NCI-H510A treated with DMSO at 0.1 percent for 48 hours (cell line): ENCODE results near the gene POLR2L.

ENCODE experiments used
- DNase-seq: peaks from one replicate; lab custom pipeline; 2025; lab: John Stamatoyannopoulos, UW

POLR2L gene

DNA sequence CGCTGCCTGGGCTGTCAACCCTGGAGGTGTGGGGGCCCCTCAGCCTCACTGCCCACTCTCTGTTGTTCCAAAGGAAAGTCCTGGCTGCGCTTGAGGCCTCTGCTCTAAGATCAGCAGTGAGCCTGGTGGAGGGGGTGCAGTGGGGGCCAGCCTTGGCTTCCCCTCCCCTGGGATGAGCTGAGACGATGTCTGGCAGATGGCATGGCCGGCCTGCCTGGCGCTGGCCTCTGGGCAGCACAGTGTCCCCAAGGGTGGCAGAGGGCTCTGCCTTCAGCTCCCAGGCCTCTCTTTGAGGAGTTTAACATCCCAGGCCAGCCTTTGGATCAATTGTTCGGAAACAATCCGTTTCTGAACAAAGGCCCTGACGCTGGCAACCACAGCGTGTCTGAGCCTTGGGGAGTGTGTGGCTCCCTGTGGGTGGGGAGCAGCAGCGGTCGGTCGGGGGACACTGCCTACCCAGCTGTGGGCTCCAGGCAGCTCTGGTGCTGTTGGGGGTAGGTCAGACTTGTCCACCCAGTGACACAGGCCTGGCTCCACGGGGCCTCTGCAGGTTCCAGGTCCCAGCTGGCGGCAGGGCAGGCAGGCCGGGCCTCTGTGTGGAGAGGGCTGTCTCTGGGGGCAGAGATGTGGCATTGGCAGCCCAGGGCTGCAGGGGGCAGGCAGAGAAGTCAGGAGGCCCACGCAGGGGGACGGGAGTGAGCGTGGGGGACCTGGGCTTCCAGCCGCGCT lies 12.4 kb upstream of the POLR2L start:
- no peak for DNase-seq

DNA sequence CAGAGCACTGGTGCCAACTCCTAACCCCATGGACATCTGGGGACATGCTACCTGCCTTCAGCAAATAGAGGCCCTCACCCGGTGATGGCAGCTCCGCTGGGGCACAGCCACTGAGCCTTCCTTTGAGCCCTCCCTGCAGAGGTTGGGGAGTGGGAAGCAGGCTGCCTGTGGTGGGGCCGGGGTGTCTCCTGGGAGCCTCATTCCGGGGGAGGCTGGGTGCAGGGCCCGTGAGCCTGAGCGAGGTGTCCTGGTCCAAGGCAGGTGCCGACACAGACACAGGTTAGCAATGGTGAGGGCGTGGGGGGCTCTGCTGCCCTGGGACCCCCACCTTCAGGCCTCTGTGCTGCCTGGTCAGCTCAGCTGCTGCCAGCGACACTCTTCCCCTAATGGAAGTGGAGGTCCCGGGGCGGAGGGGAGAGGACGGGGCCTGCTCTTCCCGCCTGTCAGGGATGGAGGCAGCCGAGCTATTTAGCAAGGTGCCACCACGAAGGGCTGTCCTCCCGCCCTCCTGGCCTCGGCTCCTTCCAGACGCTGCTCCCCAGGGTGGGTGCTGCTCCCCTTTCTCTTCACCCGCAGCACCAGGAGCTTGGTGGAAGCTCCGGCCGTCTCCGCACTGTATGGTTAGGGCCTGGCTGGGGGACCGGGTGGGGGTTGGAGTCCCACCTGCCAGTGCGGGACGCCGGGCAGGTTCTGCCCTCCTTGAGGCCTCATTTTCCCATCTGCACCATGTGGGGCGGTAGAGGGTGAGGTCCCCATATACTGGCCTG lies 11.5 kb upstream of the POLR2L start:
- DNase-seq: no peak

DNA sequence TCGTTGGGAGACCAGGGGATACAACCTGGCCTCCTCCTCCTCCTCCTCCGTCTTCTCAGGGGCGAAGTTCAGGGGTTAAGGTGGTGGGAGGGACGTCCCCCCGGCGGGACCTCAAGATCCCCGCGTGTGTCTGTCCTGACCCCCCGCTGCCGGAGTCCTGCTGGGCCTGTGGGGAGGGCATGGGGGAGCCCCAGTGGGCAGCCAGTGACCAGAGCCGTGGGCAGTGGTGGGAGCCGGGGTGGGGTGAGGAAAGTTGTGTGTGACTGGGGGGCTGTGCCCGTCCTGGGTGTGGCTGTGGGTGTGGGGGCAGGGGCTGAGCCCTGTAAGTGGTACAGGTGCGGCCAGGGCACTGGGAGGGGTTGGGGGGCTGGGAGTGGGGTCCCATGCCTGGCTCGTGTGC lies 10.4 kb upstream of the POLR2L start:
- DNase-seq: no peak

DNA sequence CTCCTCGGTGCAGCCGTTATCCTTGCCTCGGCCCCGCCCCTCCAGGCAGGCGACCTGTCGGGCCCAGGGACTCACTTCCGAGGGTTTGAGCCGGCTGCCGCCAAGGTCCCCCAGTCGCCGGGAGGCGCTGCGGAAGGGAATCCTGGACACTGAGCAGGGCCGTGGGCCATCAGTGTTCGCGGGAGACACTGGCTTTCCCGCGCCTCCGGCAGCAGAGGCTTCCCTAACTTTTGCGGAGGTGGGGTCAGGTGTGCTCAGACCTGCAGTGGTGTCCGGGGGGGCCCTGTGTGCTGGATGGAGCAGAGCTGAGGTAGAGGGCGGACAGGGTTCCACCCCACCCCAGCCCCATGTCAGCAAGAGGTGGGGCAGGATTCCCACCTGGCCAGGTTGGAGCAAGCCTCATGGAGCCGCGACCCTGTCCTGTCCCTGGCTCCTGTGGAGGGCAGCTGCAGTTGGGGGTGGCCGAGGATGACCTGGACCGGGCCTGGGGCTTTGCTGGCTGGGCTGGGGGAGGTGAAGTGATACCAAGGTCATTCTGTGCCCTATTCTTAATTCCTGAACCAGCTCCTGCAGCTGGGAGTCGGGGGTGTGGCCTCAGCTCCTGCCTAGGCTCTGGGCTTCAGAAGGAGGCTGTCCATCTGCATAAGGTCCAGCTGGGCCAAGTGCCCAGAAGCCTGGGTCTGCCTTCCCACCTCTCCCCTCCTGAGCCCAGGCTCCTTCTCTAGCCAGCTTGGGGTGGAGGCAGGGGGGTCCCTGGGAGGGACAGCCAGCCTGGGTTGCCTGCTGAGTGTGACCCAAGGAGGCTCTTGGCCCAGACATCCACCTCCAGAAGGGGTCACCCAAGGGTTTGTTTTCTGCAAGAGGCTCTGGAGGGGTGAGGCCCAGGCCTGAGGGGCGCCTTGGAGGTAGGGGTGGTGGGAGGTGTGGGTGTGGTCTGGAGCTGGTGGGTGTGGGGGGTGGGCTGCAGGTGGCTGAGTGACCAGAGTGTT lies 8.7 kb upstream of the POLR2L start:
- no peak for DNase-seq

DNA sequence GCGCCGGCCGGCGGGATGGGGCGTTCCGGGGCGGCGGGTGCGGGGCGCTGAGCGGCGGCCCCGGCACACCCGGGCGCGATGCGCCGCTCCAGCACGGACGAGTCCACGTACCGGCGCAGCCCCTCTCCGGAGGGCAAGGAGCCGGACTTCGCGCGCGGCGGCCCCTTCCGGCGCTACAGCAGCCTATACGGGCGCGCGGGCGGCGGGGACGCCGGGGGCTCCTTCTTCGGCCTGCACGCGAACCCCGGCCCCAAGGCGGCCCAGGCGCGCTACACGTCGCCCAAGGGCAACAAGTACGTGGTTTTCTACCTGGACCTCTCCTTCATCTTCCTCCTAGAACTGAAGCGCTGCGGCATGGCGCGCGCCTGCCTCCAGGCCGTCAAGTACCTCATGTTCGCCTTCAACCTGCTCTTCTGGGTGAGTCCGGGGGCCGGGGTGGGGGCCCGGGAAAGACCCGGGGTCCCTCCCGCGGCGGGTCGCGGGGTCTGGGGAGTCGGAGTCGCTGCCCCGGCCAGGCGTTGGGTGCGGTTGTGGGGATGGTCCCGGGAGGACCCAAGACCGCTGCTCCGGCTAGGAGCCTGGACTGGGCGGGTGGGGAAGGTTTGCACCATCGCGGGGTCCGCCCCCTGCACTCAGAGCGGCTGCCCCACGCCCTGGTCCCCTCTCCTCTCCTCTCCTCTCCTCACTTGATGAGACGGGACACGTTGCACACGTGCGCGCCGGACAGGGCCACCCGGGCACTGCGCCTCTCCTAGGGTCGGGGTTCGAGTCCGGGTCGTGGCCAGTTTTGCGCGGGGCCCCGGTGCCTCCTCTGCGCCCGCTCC lies 7.8 kb upstream of the POLR2L start:
- no peak for DNase-seq

DNA sequence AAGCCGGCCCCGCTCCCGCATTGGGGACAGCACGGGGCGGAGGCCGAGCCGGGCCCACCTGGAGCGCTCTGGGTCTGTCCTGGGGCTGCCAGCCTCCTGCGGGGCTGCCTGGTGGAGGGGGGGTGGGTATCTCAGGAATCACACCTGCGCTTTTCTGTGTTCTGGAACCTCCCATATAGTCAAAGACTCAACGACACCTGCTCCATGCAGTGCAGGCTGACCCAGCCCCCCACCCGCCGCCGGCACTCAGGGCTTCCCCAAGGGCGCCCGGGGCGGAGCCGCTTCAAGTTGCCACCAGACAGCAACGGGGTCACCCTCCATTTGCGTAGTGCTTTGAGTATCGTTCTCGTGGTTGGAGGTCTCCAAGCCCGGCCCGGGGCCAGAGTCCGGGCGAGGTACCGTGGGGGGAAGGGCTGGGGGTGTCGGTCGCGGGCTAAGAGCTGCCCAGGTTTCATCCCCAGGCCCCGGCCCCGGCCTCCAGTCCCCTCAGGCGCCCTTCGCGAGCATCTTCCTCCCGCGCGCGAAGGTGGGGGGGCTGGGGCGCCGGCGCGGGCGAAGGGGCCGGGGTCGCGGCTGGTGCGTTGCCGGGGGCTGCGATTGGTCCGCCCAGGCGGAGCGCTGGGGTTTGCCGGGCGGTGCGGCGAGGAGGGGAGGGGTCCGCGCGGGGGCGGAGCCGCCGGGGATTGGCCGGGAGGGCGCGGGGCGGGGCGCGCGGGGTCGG lies 6.9 kb upstream of the POLR2L start:
- peak; percentile 37 for DNase-seq

DNA sequence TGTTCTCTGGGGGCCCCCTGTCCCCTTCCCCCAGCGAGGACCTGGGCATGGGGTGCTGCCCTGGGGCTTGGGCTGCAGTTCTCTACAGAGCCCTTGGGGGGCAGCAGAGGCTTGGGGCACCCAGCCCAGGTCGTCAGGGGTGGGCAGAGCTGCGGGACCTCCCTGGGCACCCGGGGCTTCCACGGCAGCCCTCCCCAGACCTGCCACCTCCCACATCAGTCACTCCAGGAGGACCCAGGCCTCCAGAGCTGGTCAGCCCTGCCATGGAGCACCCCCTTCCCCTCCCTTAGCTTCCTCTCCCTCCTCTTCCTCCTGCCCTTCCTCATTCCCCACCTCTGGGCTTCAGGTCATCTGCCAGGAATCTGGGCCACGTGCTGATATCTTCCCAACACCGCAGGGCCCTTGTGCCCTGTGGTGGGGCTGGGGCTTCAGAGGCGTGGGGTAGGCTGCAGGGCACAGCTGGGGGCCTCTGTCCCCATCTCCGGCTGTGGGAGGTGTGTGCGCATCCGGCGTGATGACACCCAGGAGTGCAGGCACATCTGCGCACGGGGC lies 6.1 kb upstream of the POLR2L start:
- peak; percentile 22 for DNase-seq

DNA sequence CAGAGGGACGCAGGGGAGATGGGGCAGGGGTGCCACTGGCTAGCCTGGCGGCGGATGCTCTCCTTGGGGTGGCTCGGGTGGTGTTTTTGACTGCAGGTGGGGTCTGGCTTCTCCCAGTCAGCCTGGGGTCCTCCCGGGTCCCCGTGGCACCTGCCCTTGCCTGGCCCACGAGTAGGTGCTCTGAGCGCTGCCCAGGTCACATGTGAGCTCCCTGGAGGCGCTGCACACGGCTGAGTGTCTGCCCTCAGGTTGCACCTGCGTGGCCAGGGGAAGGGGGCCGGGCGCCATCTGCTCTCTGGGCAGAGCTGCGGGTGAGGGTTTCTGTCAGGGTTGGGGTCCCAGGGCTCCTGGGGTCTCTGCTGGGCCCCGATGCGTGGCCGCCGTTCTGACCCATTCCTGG lies 5.5 kb upstream of the POLR2L start:
- DNase-seq: no peak

DNA sequence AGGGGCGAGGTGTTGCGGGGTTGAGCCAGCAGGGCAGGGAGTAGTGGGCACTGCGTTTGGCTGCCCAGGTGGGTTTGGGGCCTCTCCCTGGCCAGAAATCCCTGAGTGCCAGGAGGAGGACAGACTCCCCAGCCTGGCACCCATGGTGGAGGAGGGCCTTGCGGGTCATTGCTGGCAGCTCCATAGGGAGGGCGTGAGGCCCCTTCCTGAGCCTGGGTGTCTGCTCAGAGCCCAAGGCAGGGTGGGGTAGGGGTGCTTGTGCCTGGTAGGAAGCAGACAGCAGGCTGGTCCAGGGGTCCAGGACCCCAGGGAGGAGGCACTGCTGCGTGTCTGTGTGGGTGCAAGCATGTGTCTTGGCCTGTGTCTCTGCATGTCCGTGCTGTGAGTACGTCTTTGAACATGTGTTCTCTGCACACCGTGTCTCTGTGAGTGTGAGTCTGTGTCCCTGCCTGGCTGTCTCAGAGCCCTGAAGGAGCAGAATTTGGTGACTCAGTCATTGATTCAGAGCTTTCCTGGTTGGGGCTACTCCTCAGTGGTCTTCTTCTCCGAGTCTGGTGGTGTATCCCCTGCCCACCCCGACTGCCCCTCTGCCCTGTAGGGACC lies 4.3 kb upstream of the POLR2L start:
- DNase-seq: no peak

DNA sequence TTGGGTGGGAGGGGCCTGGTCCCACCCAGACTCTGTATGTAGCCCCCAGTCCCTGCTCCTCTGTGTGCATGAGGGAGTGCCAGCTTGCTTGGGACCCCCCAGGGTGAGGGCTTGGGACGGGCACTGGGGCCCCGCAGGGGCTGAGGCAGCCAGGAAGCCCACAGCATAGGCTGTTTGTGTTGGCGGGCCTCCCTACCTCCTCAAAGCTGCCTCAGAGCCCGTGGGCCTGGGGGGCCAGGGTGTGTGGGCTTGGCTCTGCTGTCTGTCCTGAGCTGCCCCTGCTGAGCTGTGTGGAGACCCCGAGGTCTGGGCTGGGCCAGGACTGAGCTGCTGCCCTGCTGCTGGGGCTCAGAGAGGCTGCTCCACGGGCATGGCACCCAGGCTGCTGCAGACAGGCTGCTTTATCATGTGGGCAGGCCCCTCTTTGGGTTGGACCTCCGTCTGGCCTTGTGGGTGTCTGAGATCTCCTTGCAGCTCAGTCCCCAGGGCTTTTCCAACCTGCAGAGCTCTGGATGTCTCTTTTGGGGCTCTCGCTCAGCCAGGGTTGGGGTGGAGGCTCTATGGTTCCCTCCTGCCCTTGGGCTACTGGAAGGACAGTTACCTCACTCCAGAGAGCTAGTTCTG lies 3.7 kb upstream of the POLR2L start:
- DNase-seq: no peak

DNA sequence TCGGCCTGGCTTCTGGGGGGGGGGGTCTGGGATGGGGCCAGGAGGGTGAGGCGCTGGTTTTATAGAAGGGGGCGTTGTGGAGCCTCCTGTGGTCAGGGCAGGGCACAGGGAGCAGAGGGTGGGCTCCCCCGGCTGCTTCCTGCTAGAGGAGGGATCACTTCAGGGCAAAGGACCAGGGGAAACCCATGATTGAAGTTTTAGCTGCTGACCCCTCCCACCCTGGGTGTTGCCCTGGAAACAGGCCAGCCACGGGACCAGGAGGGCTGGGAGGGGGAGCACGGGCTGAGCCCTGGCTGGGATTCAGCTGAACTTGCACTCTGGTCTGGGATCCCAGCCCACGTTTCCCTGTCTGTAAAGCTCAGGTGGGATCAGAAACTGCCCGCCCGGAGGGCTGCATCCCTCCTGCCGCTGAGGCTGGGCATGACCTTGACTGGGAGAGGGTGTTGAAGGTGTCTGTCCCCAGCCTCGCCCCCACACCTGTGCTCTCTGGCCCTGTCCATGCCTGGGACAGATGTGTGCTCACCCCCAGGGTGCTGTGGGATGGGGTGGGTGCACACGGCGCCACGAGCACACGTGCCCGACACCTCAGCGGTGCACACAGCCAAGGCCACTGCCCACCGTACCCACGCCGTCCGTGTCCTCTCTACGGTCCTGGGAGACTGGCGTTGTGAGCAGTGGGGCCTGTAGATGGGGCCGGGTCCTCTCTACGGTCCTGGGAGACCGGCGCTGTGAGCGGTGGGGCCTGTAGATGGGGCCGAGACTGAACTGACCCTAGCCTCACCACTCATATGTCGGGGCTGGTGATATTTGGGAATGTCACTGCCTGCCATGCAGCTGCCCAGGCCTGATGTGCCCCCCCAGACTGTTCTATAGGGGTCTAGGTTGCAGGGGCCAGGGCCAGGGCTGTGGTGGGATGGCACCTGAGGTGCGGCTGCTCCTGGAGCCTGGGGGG lies 2.6 kb upstream of the POLR2L start:
- no peak for DNase-seq

DNA sequence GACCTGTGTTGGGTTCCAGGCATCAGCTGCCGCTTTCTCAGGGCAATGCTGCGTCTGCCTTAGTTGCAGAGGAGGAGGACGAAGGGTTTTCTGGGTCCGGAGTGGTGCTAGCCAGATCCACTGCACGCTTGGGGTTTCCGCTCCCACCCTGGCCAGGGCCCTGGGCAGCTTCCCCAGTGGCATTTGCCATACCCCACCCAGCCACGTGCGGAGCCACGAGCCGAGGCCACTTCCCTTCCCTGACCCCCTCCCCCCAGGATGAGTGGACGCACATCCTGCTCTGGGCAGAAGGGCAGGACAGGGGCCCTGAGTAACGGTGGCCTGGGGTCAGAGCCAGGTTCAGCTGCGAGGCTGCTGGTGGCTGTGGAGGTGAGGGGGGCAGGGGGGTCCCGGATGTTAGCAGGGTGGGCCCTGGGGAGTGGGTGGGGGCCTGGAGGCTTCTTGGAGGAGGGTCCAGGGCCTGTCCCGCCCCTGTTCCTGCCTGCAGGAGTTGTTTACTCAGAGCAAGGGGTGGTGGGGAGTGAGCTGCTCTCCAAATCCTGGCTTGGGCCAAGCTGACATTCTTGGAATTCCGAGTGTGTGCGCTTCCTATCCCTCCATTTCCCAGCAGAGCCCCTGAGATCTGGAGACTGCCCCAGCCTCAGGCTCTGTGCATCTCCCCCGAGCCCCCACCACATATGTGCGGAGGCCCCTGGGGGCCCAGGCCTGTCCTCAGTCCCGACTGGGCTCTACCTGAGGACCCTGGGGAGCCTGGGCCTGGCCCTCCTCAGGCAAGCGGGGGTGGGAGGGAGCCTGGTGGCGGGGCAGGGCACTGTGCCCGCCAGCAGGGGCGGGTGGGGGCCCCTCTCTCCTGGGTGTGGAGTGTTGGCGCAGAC lies 1.7 kb upstream of the POLR2L start:
- no peak for DNase-seq

DNA sequence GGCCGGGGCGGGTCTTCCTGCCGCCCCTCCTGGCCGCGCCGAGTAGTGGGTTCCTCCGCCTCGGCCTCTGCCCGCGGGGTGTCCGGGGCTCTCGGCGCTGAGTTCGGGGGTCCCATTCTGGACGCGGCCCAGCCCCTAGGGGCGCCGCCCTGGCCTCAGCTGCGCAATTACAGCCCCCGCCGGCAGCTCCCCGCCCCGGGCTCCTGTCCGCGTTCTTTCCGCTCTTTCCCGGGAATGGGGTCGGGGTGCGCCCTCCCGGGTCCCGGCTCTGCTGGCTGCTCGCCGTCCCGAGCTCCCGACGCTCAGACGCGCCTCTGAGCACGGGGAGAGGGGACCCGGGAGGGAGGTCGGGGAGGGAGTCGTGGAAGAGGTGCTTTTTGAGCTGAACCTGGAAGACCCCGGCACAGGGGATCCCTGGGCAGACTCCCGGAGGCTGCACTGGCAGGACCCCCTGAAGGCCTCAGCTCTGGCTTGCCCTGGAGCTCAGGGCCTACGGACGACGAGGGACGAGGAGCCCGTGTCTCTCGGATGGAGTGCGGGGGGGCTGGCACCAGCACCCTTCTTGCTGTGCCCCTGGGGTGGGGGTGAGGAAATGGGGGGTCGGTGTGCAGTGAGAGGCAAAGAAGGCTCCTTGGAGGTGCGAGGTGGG lies 881 bp upstream of the POLR2L start:
- DNase-seq: no peak

DNA sequence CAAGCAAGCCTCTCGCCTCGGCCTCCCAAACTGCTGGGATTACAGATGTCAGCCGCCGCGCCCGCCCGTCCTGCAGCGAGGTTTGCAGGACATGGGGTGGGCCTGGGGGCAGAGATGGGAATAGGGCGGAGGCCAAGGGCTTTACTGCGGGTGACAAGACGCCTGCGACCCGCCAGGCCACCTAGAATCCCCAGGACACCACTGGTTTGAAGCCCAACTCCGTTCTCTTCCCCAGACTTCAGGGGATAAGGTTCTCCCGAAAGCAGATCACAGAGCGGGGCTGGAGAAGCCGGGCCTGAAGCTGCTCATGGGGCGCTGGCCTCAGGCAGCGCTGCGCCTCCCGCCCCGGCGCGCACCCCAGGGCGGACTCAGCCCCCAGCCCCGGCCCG lies 354 bp downstream of the POLR2L start:
- no peak for DNase-seq

DNA sequence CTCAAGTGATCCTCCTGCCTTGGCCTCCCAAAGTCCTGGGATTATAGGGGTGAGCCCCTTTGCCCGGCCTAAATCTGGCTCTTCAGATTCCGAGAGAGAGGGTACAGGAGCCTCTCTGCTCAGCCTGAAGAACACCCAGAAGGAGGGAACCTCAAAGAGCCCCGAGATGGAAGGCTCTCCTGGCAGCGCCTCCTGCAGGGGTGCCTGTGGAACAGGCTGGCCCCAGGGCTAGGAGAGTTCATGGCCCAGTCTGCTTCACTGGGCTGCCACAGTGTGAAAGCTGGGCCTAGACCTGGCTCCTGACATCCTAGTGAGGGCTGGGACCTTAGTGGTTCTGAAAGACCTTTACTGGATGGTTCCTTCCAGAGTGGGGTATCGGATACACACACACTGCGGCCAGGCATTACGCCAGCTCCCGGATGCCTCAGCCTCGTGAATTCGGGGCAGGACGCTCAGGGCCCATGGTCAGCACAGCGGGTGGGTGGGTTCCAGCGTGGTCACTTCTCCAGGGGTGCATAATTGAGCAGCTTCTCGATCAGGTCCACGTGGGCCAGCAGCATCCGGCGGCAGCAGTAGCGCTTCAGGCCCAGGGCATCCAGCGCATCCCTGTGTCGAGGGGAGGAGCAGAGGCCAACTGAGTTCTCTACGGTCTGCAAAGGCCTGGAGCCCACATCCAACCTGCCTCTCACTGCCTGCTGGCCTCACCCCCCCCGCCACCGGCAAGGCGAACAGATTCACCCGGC lies 2.3 kb downstream of the POLR2L start:
- no peak for DNase-seq

DNA sequence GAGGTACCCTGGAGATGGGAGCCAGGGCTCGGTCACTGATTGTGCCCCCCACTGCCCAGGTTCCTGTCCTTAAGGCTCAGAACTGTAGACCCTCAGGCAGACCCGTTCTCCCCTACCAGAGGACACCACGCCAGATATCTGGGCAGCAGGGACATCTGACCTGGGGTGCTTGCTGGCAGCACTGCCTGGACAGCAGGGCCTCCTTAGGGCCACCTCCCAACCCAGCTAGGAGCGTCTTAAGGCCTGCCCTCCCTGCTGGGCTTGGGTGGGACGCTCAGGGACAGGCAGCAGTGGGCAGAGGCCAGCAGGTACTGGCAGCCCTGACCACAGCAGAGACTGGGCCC lies 3.1 kb downstream of the POLR2L start:
- DNase-seq: no peak
